Psoas muscle (tissue), 8 donors: Measurements from ENCODE around the gene APOL3. TPM values are rescaled to one million over a fixed set of nuclear protein-coding genes. Genes with fewer than 3 reads are reported as not detected.
"Not testable (repeated sequence)": the region's sequence is repeated elsewhere in the genome, so short reads cannot be mapped to it uniquely, and the experiment has no call there.

Source experiments
- ATAC-seq, 4 donors: fragments of 200-7000 bp; cut with Tn5 transposase; one replicate each; pipeline ENCODE4 v1.9.1; 2020; ENCODE audit warnings: moderate library complexity in 3 of 4, mild to moderate bottlenecking in 2 of 4
- DNase-seq, 2 donors: peaks; one replicate each; pipeline ENCODE4 v3.0.0-alpha.2; 2020
- H3K27ac ChIP-seq: fragments of 200-600 bp; one replicate; pipeline ENCODE4 v1.8.0; 2022
- H3K27me3 ChIP-seq, 3 donors: fragments of 200-600 bp in 1 of 3; one replicate each; pipeline versions ENCODE4 v1.6.1 to v1.8.0; 2013 to 2022; ENCODE audit warnings: low read length in 2 of 3, mild to moderate bottlenecking in 2 of 3, moderate library complexity in 1 of 3; ENCODE audit not compliant: insufficient read depth in 3 of 3
- H3K36me3 ChIP-seq, 2 donors: fragments of 200-600 bp in 1 of 2; one replicate each; pipeline versions ENCODE4 v1.6.1 to v1.8.0; 2013 to 2022; ENCODE audit warnings: low read depth in 1 of 2, mild to moderate bottlenecking in 1 of 2, moderate library complexity in 1 of 2; ENCODE audit not compliant: insufficient read depth in 1 of 2
- H3K4me1 ChIP-seq: fragments of 200-600 bp; one replicate; pipeline ENCODE4 v1.8.0; 2022
- H3K4me3 ChIP-seq: fragments of 200-600 bp; one replicate; pipeline ENCODE4 v1.8.0; 2022; ENCODE audit warnings: mild to moderate bottlenecking
- H3K9me3 ChIP-seq: fragments of 200-600 bp; one replicate; pipeline ENCODE4 v1.8.0; 2022
- WGBS, 3 donors: extraction: QIAGEN DNeasy Blood & Tissue Kit; methylation state at CpG; one replicate each; pipeline versions ENCODE4 v1.1.6 to v1.1.7; 2013; 5-methylcytosine and 5-hydroxymethylcytosine counted together
- intact Hi-C, 2 donors: fragments of 100-400 bp; cut with DNase I; formaldehyde crosslinking; loops; one replicate each; pipeline versions ENCODE4 v1.11.0 to v1.14.2; 2022
- polyA plus RNA-seq, 3 donors: library from polyadenylated mRNA; stranded (reverse); fragments of 200-250 nt; gene quantifications; one replicate each; pipeline ENCODE4 v1.2.3, GENCODE V29; 2013
- total RNA-seq, 4 donors: library from RNA; stranded (reverse); fragmentation: NEBNext Ultra II Directional in 2 of 4; extraction: Animal tissue kit (Norgen Biotek cat#: 25700) in 2 of 4; gene quantifications; one replicate each; pipeline versions ENCODE4 v1.2.1 to v1.2.4, GENCODE V29; 2021 to 2023
- TF ChIP-seq, protein P1 (sequence below): fragments of 200-600 bp; IDR thresholded peaks from one replicate; pipeline ENCODE4 v1.8.0; 2022; ENCODE audit warnings: antibody characterized with exemption
- donor health status: healthy with polysubstance abuse.
- donor health status: DM: no; HTN: no; CAD: no; lungs with moderate emphysema.
- donor health status: Bipolar disorder and iron deficiency.
- donor health status: healthy.
- donor health status: DM: yes; HTN: yes; CAD: no.
- donor health status: DM: no; HTN: no; CAD: no.
- donor health status: DM: no; HTN: no; CAD: no.
- donor health status: DM: yes; HTN: yes; CAD: no.

Gene APOL3
- total and polyA plus RNA-seq, 7 donors, result 11.1 to 24.1 (median 15.3) TPM

DNA sequence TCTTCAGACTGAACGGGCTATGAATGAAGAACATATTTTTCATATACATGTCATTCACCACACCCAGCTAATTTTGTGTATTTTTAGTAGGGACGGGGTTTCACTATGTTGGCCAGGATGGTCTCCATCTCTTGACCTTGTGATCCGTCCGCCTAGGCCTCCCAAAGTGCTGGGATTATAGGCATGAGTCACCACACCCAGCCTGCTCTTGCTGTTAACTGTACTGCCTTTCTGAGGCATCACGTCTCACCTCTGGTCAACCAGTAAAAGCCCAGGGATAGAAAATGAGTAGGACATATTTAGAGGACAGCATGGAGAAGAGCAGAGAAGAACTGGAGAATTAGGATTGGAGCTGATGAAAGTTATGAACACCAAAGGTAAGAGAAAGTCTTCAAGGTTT, 55.6 kb downstream of the APOL3 start:
- H3K4me1 ChIP-seq, result no peaks in the 10 kb centered on the region
- no peaks in the 10 kb centered on the region for H3K36me3 ChIP-seq
- no peaks in the 10 kb centered on the region for H3K9me3 ChIP-seq
- H3K27me3 ChIP-seq, result no peaks in the 10 kb centered on the region
- H3K4me3 ChIP-seq, result no peak overlapping the region
- TF ChIP-seq, protein P1, sequence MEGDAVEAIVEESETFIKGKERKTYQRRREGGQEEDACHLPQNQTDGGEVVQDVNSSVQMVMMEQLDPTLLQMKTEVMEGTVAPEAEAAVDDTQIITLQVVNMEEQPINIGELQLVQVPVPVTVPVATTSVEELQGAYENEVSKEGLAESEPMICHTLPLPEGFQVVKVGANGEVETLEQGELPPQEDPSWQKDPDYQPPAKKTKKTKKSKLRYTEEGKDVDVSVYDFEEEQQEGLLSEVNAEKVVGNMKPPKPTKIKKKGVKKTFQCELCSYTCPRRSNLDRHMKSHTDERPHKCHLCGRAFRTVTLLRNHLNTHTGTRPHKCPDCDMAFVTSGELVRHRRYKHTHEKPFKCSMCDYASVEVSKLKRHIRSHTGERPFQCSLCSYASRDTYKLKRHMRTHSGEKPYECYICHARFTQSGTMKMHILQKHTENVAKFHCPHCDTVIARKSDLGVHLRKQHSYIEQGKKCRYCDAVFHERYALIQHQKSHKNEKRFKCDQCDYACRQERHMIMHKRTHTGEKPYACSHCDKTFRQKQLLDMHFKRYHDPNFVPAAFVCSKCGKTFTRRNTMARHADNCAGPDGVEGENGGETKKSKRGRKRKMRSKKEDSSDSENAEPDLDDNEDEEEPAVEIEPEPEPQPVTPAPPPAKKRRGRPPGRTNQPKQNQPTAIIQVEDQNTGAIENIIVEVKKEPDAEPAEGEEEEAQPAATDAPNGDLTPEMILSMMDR, result no peak
- intact Hi-C loops, result no loop called here
- H3K27ac ChIP-seq, result no peak overlapping the region
- 79 to 84% (median 84%) methylated on average over 5 of the region's 5 CpGs for WGBS, 3 donors
- ATAC-seq, result no peak
- DNase-seq, result no peak

DNA sequence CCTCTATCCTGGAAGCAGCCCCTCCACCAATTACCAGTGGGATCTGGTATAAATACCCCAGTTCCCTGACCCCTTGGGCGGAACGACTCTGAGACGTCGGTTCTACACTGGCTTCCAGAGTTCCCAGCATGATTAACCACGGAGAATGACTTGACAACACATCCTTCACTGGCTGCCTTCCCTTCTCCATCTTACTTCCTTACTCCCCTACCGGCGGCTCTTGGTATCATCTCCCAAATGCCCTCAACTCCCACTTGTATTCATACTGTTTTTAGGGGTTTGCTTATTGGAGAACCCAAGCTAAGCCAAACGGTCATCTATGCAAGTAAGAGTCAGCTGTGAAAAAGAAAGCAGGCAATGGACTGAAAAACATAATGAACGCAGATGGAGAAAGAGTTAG, 56.1 kb downstream of the APOL3 start:
- TF ChIP-seq, protein P1, result no peak
- Histone ChIP-seq H3K4me3 (no peak overlapping the region), H3K27me3 (no peaks in the 10 kb centered on the region), H3K4me1 (no peaks in the 10 kb centered on the region), H3K9me3 (no peaks in the 10 kb centered on the region), H3K27ac (no peak overlapping the region), H3K36me3 (no peaks in the 10 kb centered on the region)
- WGBS, 3 donors, result 67 to 69% (median 69%) methylated on average over 9 of the region's 9 CpGs
- intact Hi-C loops, result no loop called here
- no peak for DNase-seq
- no peak for ATAC-seq

DNA sequence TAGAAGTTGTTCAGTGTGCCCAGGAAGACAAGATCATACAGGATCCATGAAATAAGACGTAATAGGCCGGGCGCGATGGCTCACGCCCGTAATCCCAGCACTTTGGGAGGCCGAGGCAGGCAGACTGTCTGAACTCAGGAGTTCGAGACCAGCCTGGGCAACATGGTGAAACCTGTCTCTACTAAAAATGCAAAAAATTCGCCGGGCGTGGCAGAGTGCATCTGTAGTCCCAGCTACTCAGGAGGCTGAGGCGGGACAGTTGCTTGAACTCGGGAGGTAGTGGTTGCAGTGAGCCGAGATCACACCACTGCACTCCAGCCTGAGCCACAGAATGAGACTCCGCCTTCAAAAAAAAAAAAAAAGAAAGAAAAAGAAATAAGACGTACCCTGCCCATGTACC, 56.7 kb downstream of the APOL3 start:
- DNase-seq (no peak), ATAC-seq (no peak)
- Histone ChIP-seq H3K27me3 (no peaks in the 10 kb centered on the region), H3K4me1 (no peaks in the 10 kb centered on the region), H3K27ac (no peak overlapping the region), H3K36me3 (no peaks in the 10 kb centered on the region), H3K9me3 (no peaks in the 10 kb centered on the region), H3K4me3 (no peak overlapping the region)
- TF ChIP-seq, protein P1, result no peak
- intact Hi-C loops, result no loop called here
- 87 to 93% (median 89%) methylated on average over 16 of the region's 16 CpGs for WGBS, 3 donors

DNA sequence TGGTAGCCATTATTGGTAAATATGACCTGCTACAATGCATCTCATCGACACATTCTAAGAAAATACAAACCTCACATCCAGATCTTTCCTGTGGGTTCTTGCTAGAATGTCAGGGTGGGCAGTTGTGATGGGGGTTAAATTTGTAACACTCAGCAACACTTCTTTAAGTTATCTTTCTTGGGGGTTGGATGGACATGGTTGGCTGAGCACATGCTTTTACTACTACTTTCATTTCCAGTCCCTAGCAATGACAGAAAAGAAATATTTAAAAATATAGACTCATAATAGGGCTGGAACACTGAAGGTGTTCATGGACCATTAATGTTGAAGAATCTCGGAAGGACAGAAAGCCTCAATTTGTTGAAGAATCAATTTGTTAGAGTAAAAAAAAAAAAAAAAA, 57.6 kb downstream of the APOL3 start:
- H3K27me3 ChIP-seq, result no peaks in the 10 kb centered on the region
- no peaks in the 10 kb centered on the region for H3K9me3 ChIP-seq
- ATAC-seq (no peak), DNase-seq (no peak)
- TF ChIP-seq, protein P1, result no peak
- H3K36me3 ChIP-seq, result no peaks in the 10 kb centered on the region
- WGBS, 3 donors, result 76 to 85% (median 77%) methylated on average over 2 of the region's 2 CpGs
- H3K4me3 ChIP-seq, result no peak overlapping the region
- intact Hi-C loops, result no loop called here
- no peaks in the 10 kb centered on the region for H3K4me1 ChIP-seq
- no peak overlapping the region for H3K27ac ChIP-seq

DNA sequence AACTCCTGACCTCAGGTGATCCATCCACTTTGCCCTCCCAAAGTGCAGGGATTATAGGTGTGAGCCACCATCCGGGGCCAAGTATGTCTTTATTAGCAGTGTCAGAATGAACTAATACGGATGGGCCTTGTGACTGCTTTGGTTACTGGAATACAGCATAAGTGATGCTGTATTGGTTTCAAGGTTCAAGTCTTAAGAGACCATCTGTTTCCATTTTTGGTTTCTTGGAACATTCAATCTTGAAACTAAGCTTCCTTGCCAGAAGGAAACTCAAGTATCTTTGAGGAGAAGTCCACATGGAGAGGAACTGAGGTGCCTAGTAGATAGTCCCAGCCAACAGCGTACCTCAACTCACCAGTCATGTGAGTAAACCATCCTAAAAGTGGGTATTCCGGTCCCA, 58.8 kb downstream of the APOL3 start:
- Histone ChIP-seq H3K36me3 (no peaks in the 10 kb centered on the region), H3K9me3 (no peaks in the 10 kb centered on the region), H3K27ac (no peak overlapping the region), H3K4me3 (no peak overlapping the region), H3K4me1 (no peaks in the 10 kb centered on the region), H3K27me3 (no peaks in the 10 kb centered on the region)
- WGBS, 3 donors, result 89 to 96% (median 96%) methylated on average over 4 of the region's 4 CpGs
- intact Hi-C loops, result no loop called here
- TF ChIP-seq, protein P1, result no peak
- DNase-seq (no peak), ATAC-seq (no peak)

DNA sequence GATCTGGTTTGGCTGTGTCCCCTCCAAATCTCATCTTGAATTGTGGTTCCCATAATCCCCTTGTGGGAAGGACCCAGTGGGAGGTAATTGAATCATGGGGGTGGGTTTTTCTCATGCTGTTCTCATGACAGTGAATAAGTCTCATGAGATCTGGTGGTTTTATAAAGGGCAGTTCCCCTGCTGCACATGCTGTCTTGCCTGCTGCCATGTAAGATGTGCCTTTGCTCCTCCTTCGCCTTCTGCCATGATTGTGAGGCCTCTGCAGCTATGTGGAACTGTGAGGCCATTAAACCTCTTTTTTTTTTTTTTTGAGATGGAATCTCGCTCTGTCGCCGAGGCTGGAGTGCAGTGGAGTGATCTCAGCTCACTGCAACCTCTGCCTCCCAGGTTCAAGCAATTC, 59.6 kb downstream of the APOL3 start:
- H3K36me3 ChIP-seq, H3K9me3 ChIP-seq, DNase-seq, intact Hi-C loops, H3K27me3 ChIP-seq, ATAC-seq, H3K4me1 ChIP-seq, H3K27ac ChIP-seq, H3K4me3 ChIP-seq: not testable (repeated sequence)
- 95 to 100% (median 96%) methylated on average over 3 to 4 of the region's 4 CpGs for WGBS, 3 donors
